Left lung (tissue), 10 donors: ENCODE results near the gene PRR14. TPM values are rescaled to one million over a fixed set of nuclear protein-coding genes. Genes with fewer than 3 reads are reported as not detected.

ENCODE experiments used
- ATAC-seq: fragments of 200-7000 bp; cut with Tn5 transposase; one replicate; pipeline ENCODE4 v1.9.1; 2020; ENCODE audit warnings: moderate library complexity
- DNase-seq, 4 donors: peaks; one replicate each; pipeline ENCODE4 v3.0.0-alpha.2; 2013 to 2020
- H3K27ac ChIP-seq, 2 donors: fragments of 200-600 bp; sonication (generic) in 1 of 2; one replicate each; pipeline versions ENCODE4 v1.5.0 to v1.8.0; 2020 to 2021
- H3K27me3 ChIP-seq, 2 donors: fragments of 200-600 bp; sonication (generic) in 1 of 2; one replicate each; pipeline versions ENCODE4 v1.5.0 to v1.8.0; 2020 to 2021
- H3K36me3 ChIP-seq, 2 donors: fragments of 200-600 bp; sonication (generic) in 1 of 2; one replicate each; pipeline versions ENCODE4 v1.5.0 to v1.8.0; 2020 to 2021
- H3K4me1 ChIP-seq, 2 donors: fragments of 200-600 bp; one replicate each; pipeline ENCODE4 v1.8.0; 2021
- H3K4me3 ChIP-seq, 2 donors: fragments of 200-600 bp; sonication (generic) in 1 of 2; one replicate each; pipeline versions ENCODE4 v1.5.0 to v1.8.0; 2020 to 2021; ENCODE audit warnings: mild to moderate bottlenecking in 1 of 2
- H3K9me3 ChIP-seq, 2 donors: fragments of 200-600 bp; sonication (generic) in 1 of 2; one replicate each; pipeline versions ENCODE4 v1.5.0 to v1.8.0; 2020 to 2021
- intact Hi-C, 2 donors: fragments of 100-400 bp; cut with DNase I; formaldehyde crosslinking; loops; one replicate each; pipeline versions ENCODE4 v1.11.2 to v1.14.2; 2022
- polyA plus RNA-seq, 6 donors: library from polyadenylated mRNA; unstranded; fragments of 120-200 nt; gene quantifications; one replicate each; pipeline ENCODE4 v1.2.1, GENCODE V29; 2013; ENCODE audit not compliant: insufficient read length in 6 of 6
- total RNA-seq, 2 donors: library from RNA; stranded (reverse); fragmentation: NEBNext Ultra II Directional; extraction: Animal tissue kit (Norgen Biotek cat#: 25700); gene quantifications; one replicate each; pipeline ENCODE4 v1.2.1, GENCODE V29; 2021
- TF ChIP-seq, protein P1 (sequence below), 2 donors: fragments of 200-600 bp; sonication (generic) in 1 of 2; IDR thresholded peaks; one replicate each; pipeline versions ENCODE4 v1.5.0 to v1.8.0; 2021; ENCODE audit warnings: antibody characterized with exemption in 2 of 2
- donor health status: DM: no; HTN: yes; CAD: no.
- donor health status: DM: no; HTN: no; CAD: no.

The PRR14 gene
- total and polyA plus RNA-seq, 8 donors, result 39.2 to 58.8 (median 45.2) TPM

DNA sequence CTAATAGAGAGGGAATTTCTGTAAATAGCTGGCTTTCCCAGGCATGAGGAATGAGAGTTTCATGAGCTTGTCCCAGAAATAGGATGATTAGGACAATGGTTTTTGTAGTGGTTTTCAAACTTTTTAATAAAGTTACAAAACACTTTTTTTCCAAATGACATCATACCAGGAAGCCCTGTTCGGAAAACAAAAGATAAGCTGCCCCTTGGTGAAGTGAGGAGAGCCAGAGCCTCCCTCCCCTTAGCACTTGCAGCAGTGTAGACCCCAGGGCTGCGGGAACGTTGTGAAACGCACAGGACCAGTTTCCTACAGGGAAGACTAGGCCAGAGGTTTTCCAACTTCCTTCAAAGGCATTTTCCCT lies 15.1 kb downstream of the PRR14 start:
- DNase-seq, result no peak
- no peaks in the 10 kb centered on the region for H3K9me3 ChIP-seq
- no peak overlapping the region for H3K4me3 ChIP-seq
- H3K27ac ChIP-seq, result no peak overlapping the region
- intact Hi-C loops, result no loop called here
- no peak for ATAC-seq
- TF ChIP-seq, protein P1, sequence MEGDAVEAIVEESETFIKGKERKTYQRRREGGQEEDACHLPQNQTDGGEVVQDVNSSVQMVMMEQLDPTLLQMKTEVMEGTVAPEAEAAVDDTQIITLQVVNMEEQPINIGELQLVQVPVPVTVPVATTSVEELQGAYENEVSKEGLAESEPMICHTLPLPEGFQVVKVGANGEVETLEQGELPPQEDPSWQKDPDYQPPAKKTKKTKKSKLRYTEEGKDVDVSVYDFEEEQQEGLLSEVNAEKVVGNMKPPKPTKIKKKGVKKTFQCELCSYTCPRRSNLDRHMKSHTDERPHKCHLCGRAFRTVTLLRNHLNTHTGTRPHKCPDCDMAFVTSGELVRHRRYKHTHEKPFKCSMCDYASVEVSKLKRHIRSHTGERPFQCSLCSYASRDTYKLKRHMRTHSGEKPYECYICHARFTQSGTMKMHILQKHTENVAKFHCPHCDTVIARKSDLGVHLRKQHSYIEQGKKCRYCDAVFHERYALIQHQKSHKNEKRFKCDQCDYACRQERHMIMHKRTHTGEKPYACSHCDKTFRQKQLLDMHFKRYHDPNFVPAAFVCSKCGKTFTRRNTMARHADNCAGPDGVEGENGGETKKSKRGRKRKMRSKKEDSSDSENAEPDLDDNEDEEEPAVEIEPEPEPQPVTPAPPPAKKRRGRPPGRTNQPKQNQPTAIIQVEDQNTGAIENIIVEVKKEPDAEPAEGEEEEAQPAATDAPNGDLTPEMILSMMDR (IDR thresholded peaks at IDR 0.05), result no peak
- no peaks in the 10 kb centered on the region for H3K27me3 ChIP-seq
- H3K36me3 ChIP-seq, result peaks cover 0 to 100% of the 10 kb centered on the region in 2 donors
- H3K4me1 ChIP-seq, result peaks cover 2 to 32% of the 10 kb centered on the region in 2 donors

DNA sequence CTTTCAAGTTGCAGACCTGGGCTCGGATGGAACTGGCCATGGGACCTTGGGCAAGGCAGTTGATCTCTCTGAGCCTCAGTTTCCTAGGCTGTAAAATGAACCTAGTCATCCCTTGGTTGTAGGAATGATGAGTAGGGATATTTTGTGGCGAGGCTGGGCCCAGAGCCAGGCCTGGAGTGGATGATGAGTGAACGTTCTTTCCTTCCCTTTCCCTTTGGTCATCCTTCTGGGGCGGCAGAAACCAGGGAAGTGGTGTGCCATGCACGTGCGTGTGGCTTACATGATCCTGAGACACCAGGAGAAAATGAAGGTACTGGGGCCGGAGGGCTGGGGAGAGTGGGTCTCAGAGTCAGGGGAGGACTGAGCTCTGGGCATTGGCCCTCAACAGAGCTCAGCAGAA lies 15.9 kb downstream of the PRR14 start:
- intact Hi-C loops, result no loop called here
- Histone ChIP-seq H3K4me1 (peaks cover 0 to 23% of the 10 kb centered on the region in 2 donors), H3K9me3 (no peaks in the 10 kb centered on the region), H3K4me3 (no peak overlapping the region), H3K36me3 (peaks cover 0 to 97% of the 10 kb centered on the region in 2 donors), H3K27ac (no peak overlapping the region), H3K27me3 (no peaks in the 10 kb centered on the region)
- ATAC-seq (no peak), DNase-seq (no peak)
- TF ChIP-seq, protein P1 (IDR thresholded peaks at IDR 0.05), result no peak

- TF ChIP-seq, protein P1 (IDR thresholded peaks at IDR 0.05), result no peak
- DNase-seq, result no peak
- H3K36me3 ChIP-seq, result peaks cover 0 to 89% of the 10 kb centered on the region in 2 donors
Measured at GRCh38 chr16:30667361-30667905, 16.7 kb downstream of the PRR14 start.

DNA sequence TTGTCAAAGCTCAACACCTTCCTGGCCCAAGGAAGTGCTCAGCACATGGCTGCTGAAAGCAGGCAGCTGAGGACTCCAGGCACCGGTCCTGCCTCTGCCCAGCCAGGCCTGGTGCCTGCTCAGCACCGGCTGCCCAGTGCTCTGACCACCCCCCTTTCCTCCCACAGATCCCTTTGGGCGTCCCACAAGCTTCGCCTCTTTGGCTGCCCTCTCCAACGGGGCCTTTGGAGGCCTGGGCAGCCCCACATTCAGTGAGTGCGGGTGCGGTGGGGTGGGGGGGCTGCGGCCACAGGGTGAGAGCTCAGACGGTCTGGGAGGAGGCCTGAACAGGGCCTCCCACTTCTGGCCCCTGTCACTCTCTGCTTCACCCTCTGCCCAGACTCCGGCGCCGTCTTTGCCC lies 17.6 kb downstream of the PRR14 start:
- Histone ChIP-seq H3K36me3 (peaks cover 0 to 80% of the 10 kb centered on the region in 2 donors), H3K27ac (no peak overlapping the region), H3K27me3 (no peaks in the 10 kb centered on the region), H3K4me3 (no peak overlapping the region), H3K9me3 (no peaks in the 10 kb centered on the region), H3K4me1 (peaks cover 0 to 6% of the 10 kb centered on the region in 2 donors)
- DNase-seq, result no peak
- ATAC-seq, result no peak
- TF ChIP-seq, protein P1 (IDR thresholded peaks at IDR 0.05), result no peak
- intact Hi-C loops, result no loop called here

More at GRCh38 chr16:30667361-30667905, 16.7 kb downstream of the PRR14 start:
- Histone ChIP-seq H3K4me1 (peaks cover 0 to 15% of the 10 kb centered on the region in 2 donors), H3K27me3 (no peaks in the 10 kb centered on the region), H3K27ac (no peak overlapping the region), H3K9me3 (no peaks in the 10 kb centered on the region), H3K4me3 (no peak overlapping the region)
- no peak for ATAC-seq
- intact Hi-C loops, result no loop called here

- no peak overlapping the region for H3K4me3 ChIP-seq
- H3K9me3 ChIP-seq, result no peaks in the 10 kb centered on the region
- no peaks in the 10 kb centered on the region for H3K27me3 ChIP-seq
- peaks cover 0 to 71% of the 10 kb centered on the region in 2 donors for H3K36me3 ChIP-seq
- H3K4me1 ChIP-seq, result no peaks in the 10 kb centered on the region
- intact Hi-C loops, result no loop called here
- no peak for DNase-seq
- H3K27ac ChIP-seq, result no peak overlapping the region
- no peak for ATAC-seq
- TF ChIP-seq, protein P1 (IDR thresholded peaks at IDR 0.05), result no peak
Measured at GRCh38 chr16:30669026-30669902, 18.5 kb downstream of the PRR14 start.
